Mesendoderm (in vitro differentiated cells): ENCODE data around the gene ARID5B.

Experiments
- DNase-seq: peaks from one replicate; pipeline ENCODE4 v3.0.0; 2013
- H2AK5ac ChIP-seq: 2 replicates; pipeline ENCODE4 v1.6.1; 2013; ENCODE audit warnings: low read length, inconsistent platforms
- H2BK120ac ChIP-seq: 2 replicates; pipeline ENCODE4 v1.6.1; 2013; ENCODE audit warnings: low read depth, mild to moderate bottlenecking, low read length, moderate library complexity, mixed read lengths
- H2BK15ac ChIP-seq: replicated peaks from 2 replicates; pipeline ENCODE4 v1.6.1; 2013; ENCODE audit warnings: low read depth, mild to moderate bottlenecking, moderate library complexity
- H2BK5ac ChIP-seq: 2 replicates; pipeline ENCODE4 v1.6.1; 2013; ENCODE audit warnings: low read length, inconsistent platforms
- H3K18ac ChIP-seq: 2 replicates; pipeline ENCODE4 v1.6.1; 2013; ENCODE audit warnings: mild to moderate bottlenecking, low read length, mixed read lengths
- H3K23ac ChIP-seq: one replicate; pipeline ENCODE4 v1.6.1; 2013; ENCODE audit warnings: low read length
- H3K27ac ChIP-seq: 2 replicates; pipeline ENCODE4 v1.5.1; 2013; ENCODE audit warnings: low read depth, mild to moderate bottlenecking, inconsistent platforms, low read length, moderate library complexity
- H3K27me3 ChIP-seq: 2 replicates; pipeline ENCODE4 v1.6.1; 2013; ENCODE audit warnings: low read length, control low read depth, mild to moderate bottlenecking, inconsistent platforms; ENCODE audit not compliant: insufficient read depth, poor library complexity
- H3K36me3 ChIP-seq: 2 replicates; pipeline ENCODE4 v1.6.1; 2013; ENCODE audit warnings: low read length, inconsistent platforms; ENCODE audit not compliant: control insufficient read depth, insufficient read depth
- H3K4ac ChIP-seq: one replicate; pipeline ENCODE4 v1.6.1; 2013; ENCODE audit warnings: low read depth, mild to moderate bottlenecking, low read length, moderate library complexity
- H3K4me1 ChIP-seq: 2 replicates; pipeline ENCODE4 v1.6.1; 2013; ENCODE audit warnings: low read depth, low read length, inconsistent platforms; ENCODE audit not compliant: control insufficient read depth
- H3K4me2 ChIP-seq: 2 replicates; pipeline ENCODE4 v1.6.1; 2013; ENCODE audit warnings: low read length
- H3K4me3 ChIP-seq: 2 replicates; pipeline ENCODE4 v1.5.1; 2013; ENCODE audit warnings: mild to moderate bottlenecking, low read length
- H3K56ac ChIP-seq: one replicate; pipeline ENCODE4 v1.6.1; 2013; ENCODE audit warnings: low read length
- H3K79me1 ChIP-seq: 2 replicates; pipeline ENCODE4 v1.6.1; 2013; ENCODE audit warnings: low read length, inconsistent platforms
- H3K79me2 ChIP-seq: 2 replicates; pipeline ENCODE4 v1.6.1; 2013; ENCODE audit warnings: mild to moderate bottlenecking, low read length; ENCODE audit not compliant: control insufficient read depth, insufficient read depth
- H3K9ac ChIP-seq: 2 replicates; pipeline ENCODE4 v1.6.1; 2013; ENCODE audit warnings: low read length, inconsistent platforms
- H4K5ac ChIP-seq: one replicate; pipeline ENCODE4 v1.6.1; 2013; ENCODE audit warnings: low read length
- H4K8ac ChIP-seq: one replicate; pipeline ENCODE4 v1.6.1; 2013; ENCODE audit warnings: low read depth, mild to moderate bottlenecking, control low read depth, low read length, moderate library complexity
- WGBS: extraction: QIAGEN DNeasy Blood & Tissue Kit; methylation state at CpG from one replicate; pipeline ENCODE4 v1.1.7; 2013; ENCODE audit warnings: low lambda C conversion rate, missing lambda C conversion rate; ENCODE audit not compliant: insufficient coverage; ENCODE audit errors: extremely low coverage; 5-methylcytosine and 5-hydroxymethylcytosine counted together

The ARID5B gene

GRCh38 chr10:61984803-61985418, 83.4 kb downstream of the ARID5B start:
- Histone ChIP-seq H3K56ac (no peak overlapping the region), H4K5ac (no peak overlapping the region), H3K36me3 (no peaks in the 10 kb centered on the region), H3K79me2 (no peaks in the 10 kb centered on the region), H3K9ac (no peak overlapping the region), H2BK120ac (no peak overlapping the region), H3K4me2 (no peak overlapping the region), H3K18ac (no peak overlapping the region), H3K27me3 (no peaks in the 10 kb centered on the region), H4K8ac (no peak overlapping the region), H3K27ac (no peak overlapping the region), H2BK15ac (no peak overlapping the region), H3K79me1 (no peaks in the 10 kb centered on the region), H2BK5ac (no peak overlapping the region), H3K23ac (no peak overlapping the region), H3K4me1 (peaks cover 4% of the 10 kb centered on the region), H3K4me3 (no peak overlapping the region), H3K4ac (no peak overlapping the region), H2AK5ac (no peak overlapping the region)
- no CpG with 5 or more reads among the region's 3 CpGs for WGBS
- DNase-seq = no peak

- H3K4ac ChIP-seq = no peak overlapping the region
- H3K27me3 ChIP-seq = no peaks in the 10 kb centered on the region
- no peak overlapping the region for H2BK15ac ChIP-seq
- H3K79me1 ChIP-seq = no peaks in the 10 kb centered on the region
- H3K4me1 ChIP-seq = peaks cover 4% of the 10 kb centered on the region
- no peak overlapping the region for H3K4me3 ChIP-seq
- no peak overlapping the region for H3K9ac ChIP-seq
- H2AK5ac ChIP-seq = no peak overlapping the region
- no peak overlapping the region for H4K8ac ChIP-seq
- H4K5ac ChIP-seq = no peak overlapping the region
- no peak overlapping the region for H3K18ac ChIP-seq
- no peaks in the 10 kb centered on the region for H3K79me2 ChIP-seq
- no peak overlapping the region for H3K27ac ChIP-seq
- DNase-seq = no peak
- H2BK5ac ChIP-seq = no peak overlapping the region
- no peak overlapping the region for H3K4me2 ChIP-seq
- H3K36me3 ChIP-seq = no peaks in the 10 kb centered on the region
- no peak overlapping the region for H3K56ac ChIP-seq
- no peak overlapping the region for H2BK120ac ChIP-seq
- no CpG with 5 or more reads among the region's 5 CpGs for WGBS
- H3K23ac ChIP-seq = no peak overlapping the region
These were observed 84.2 kb downstream of the ARID5B start for GRCh38 chr10:61985715-61986114.

GRCh38 chr10:61986382-61986781, 84.9 kb downstream of the ARID5B start:
- Histone ChIP-seq H4K5ac (no peak overlapping the region), H3K79me1 (no peaks in the 10 kb centered on the region), H2AK5ac (no peak overlapping the region), H3K79me2 (no peaks in the 10 kb centered on the region), H2BK120ac (no peak overlapping the region), H3K27ac (no peak overlapping the region), H4K8ac (no peak overlapping the region), H2BK15ac (no peak overlapping the region), H3K4me3 (no peak overlapping the region), H3K18ac (no peak overlapping the region), H3K56ac (no peak overlapping the region), H3K23ac (no peak overlapping the region), H3K4me1 (peaks cover 4% of the 10 kb centered on the region), H3K27me3 (no peaks in the 10 kb centered on the region), H3K9ac (no peak overlapping the region), H2BK5ac (no peak overlapping the region), H3K4ac (no peak overlapping the region), H3K4me2 (no peak overlapping the region), H3K36me3 (no peaks in the 10 kb centered on the region)
- no CpG with 5 or more reads among the region's 3 CpGs for WGBS
- DNase-seq = no peak

- Histone ChIP-seq H3K4me2 (no peak overlapping the region), H3K18ac (no peak overlapping the region), H3K4ac (no peak overlapping the region), H3K36me3 (no peaks in the 10 kb centered on the region), H3K4me3 (no peak overlapping the region), H2AK5ac (no peak overlapping the region), H3K56ac (no peak overlapping the region), H3K9ac (no peak overlapping the region), H3K79me1 (no peaks in the 10 kb centered on the region), H2BK15ac (no peak overlapping the region), H3K27me3 (no peaks in the 10 kb centered on the region), H2BK120ac (no peak overlapping the region), H3K27ac (no peak overlapping the region), H3K23ac (no peak overlapping the region), H3K79me2 (no peaks in the 10 kb centered on the region), H4K5ac (no peak overlapping the region), H3K4me1 (peaks cover 4% of the 10 kb centered on the region), H2BK5ac (no peak overlapping the region), H4K8ac (no peak overlapping the region)
- no peak for DNase-seq
- WGBS = no CpG with 5 or more reads among the region's 6 CpGs
These were observed 85.4 kb downstream of the ARID5B start for GRCh38 chr10:61986788-61987492.

GRCh38 chr10:61987537-61987936, 86.0 kb downstream of the ARID5B start:
- Histone ChIP-seq H3K56ac (no peak overlapping the region), H3K4me3 (no peak overlapping the region), H2AK5ac (no peak overlapping the region), H3K23ac (no peak overlapping the region), H2BK15ac (no peak overlapping the region), H2BK120ac (no peak overlapping the region), H3K36me3 (no peaks in the 10 kb centered on the region), H3K18ac (no peak overlapping the region), H3K79me2 (no peaks in the 10 kb centered on the region), H4K8ac (no peak overlapping the region), H3K9ac (no peak overlapping the region), H3K4me1 (peaks cover 4% of the 10 kb centered on the region), H4K5ac (no peak overlapping the region), H3K79me1 (no peaks in the 10 kb centered on the region), H2BK5ac (no peak overlapping the region), H3K4me2 (no peak overlapping the region), H3K4ac (no peak overlapping the region), H3K27me3 (no peaks in the 10 kb centered on the region), H3K27ac (no peak overlapping the region)
- DNase-seq = no peak
- 100% methylated on average over 1 of the region's 3 CpGs for WGBS
